HepG2 (cell line): ENCODE data around the gene C20orf144. TPM values are rescaled to one million over a fixed set of nuclear protein-coding genes. Genes with fewer than 3 reads are reported as not detected.

Source experiments
- ATM ChIP-seq: fragments of 450-650 bp; IDR thresholded peaks from 2 replicates; pipeline ENCODE4 v1.7.1; 2017; ENCODE audit warnings: mild to moderate bottlenecking, borderline replicate concordance
- CHD4 ChIP-seq: fragments of 200-600 bp; sonication (generic); IDR thresholded peaks from 2 replicates; pipeline ENCODE4 v1.7.0; 2017; ENCODE audit warnings: mild to moderate bottlenecking, low read length, borderline replicate concordance
- ISL2 ChIP-seq: sonication (generic); formaldehyde crosslinking; IDR thresholded peaks from 2 replicates; pipeline ENCODE4 v1.5.0; 2020; ENCODE audit warnings: missing genetic modification reagents
- POGK ChIP-seq: sonication (generic); formaldehyde crosslinking; conservative IDR thresholded peaks from 2 replicates; pipeline ENCODE4 v1.8.0; 2022; ENCODE audit warnings: mild to moderate bottlenecking, moderate library complexity, missing genetic modification reagents
- PTBP1 ChIP-seq: fragments of 200-400 bp; formaldehyde crosslinking; IDR thresholded peaks from 2 replicates; pipeline ENCODE4 v1.6.1; 2018; ENCODE audit warnings: low read length, low read depth; ENCODE audit not compliant: poor library complexity, severe bottlenecking
- RARA ChIP-seq: IDR thresholded peaks from 2 replicates; pipeline ENCODE4 v1.6.1; 2016; ENCODE audit warnings: missing genetic modification reagents, missing compliant biosample characterization
- ZBTB39 ChIP-seq: sonication (generic); formaldehyde crosslinking; IDR thresholded peaks from 2 replicates; pipeline ENCODE4 v1.5.0; 2020; ENCODE audit warnings: missing genetic modification reagents
- ZFP36L2 ChIP-seq: sonication (generic); formaldehyde crosslinking; IDR thresholded peaks from 2 replicates; pipeline ENCODE4 v1.4.0; 2020; ENCODE audit warnings: missing genetic modification reagents
- ZHX1 ChIP-seq: sonication (generic); formaldehyde crosslinking; IDR thresholded peaks from 2 replicates; pipeline ENCODE4 v1.8.1; 2022; ENCODE audit warnings: low read depth, mild to moderate bottlenecking, missing genetic modification reagents
- ZHX2 ChIP-seq, 2 experiments: sonication (generic) in 1 of 2; formaldehyde crosslinking in 1 of 2; IDR thresholded peaks; 2 replicates each; pipeline versions ENCODE4 v1.6.1 to v1.9.0; 2014 to 2022; ENCODE audit warnings: antibody characterized with exemption in 1 of 2, borderline replicate concordance in 1 of 2, inconsistent platforms in 1 of 2, low read depth in 1 of 2, missing genetic modification reagents in 1 of 2
- ZNF235 ChIP-seq: sonication (generic); formaldehyde crosslinking; IDR thresholded peaks from 2 replicates; pipeline ENCODE4 v1.8.1; 2023; ENCODE audit warnings: mild to moderate bottlenecking, missing genetic modification reagents, borderline replicate concordance
- ZNF709 ChIP-seq: sonication (generic); formaldehyde crosslinking; IDR thresholded peaks from 2 replicates; pipeline ENCODE4 v1.5.0; 2020; ENCODE audit warnings: mild to moderate bottlenecking, missing genetic modification reagents
- ZNF781 ChIP-seq: sonication (generic); formaldehyde crosslinking; IDR thresholded peaks from 2 replicates; pipeline ENCODE4 v1.5.1; 2020; ENCODE audit warnings: borderline replicate concordance, mild to moderate bottlenecking, missing genetic modification reagents; ENCODE audit errors: not compliant biosample characterization
- polyA plus RNA-seq, 8 experiments: library from polyadenylated mRNA; depleted of rRNA in 3 of 8; stranded (reverse) in 7 of 8; unstranded in 1 of 8; fragments of >200 nt; fragmentation: Illumina TruSeq in 4 of 8; extraction: Trizol in 4 of 8; gene quantifications; 2 replicates each; pipeline versions ENCODE4 v1.2.1 to v1.2.3, GENCODE V29; 2011 to 2016; ENCODE audit warnings: low read depth in 4 of 8, missing spikeins in 1 of 8, mixed read lengths in 1 of 8; ENCODE audit not compliant: insufficient read depth in 1 of 8
- total RNA-seq, 5 experiments: library from RNA; depleted of rRNA; stranded (reverse); fragments of >200 nt; fragmentation: Illumina TruSeq; extraction: Trizol; gene quantifications; 2 replicates each; pipeline ENCODE4 v1.2.3, GENCODE V29; 2016; ENCODE audit warnings: low read depth in 1 of 5

Gene C20orf144
- total and polyA plus RNA-seq, 2 of the 13 experiments (the other 11 are each of a cell fraction or from before 2014, with no cell fraction given): 0.09 to 0.16 TPM

- TF ChIP-seq ZBTB39 (CRISPR knock-in tag) (peak; percentile 83), PTBP1 (no peak), ZFP36L2 (CRISPR knock-in tag) (no peak), ZNF709 (CRISPR knock-in tag) (0 out of 2 replicates have a peak, but pooled peaks have one; percentile 23), ATM (no peak), ZNF235 (no peak), ZHX1 (CRISPR knock-in tag) (no peak; the same call in 1 of the 2 replicates), ZHX2 (IDR thresholded peaks at IDR 0.05; ENCODE audit: low read depth) (no peak), ZHX2 (CRISPR knock-in tag; IDR thresholded peaks at IDR 0.05; ENCODE audit: borderline replicate concordance) (no peak), ISL2 (no peak), CHD4 (no peak), POGK (peak; percentile 52; the same call in 1 of the 2 replicates), RARA (CRISPR knock-in tag) (no peak), ZNF781 (CRISPR knock-in tag) (no peak)
Measured at GRCh38 chr20:33673410-33674293, 11.5 kb downstream of the C20orf144 start (continued).
